Kidney tubule cell (primary cell): Measurements from ENCODE around the gene CDH4.

Experiments used
- DNase-seq: peaks from one replicate; pipeline ENCODE4 v3.0.0-alpha.2; 2018; ENCODE audit warnings: low spot score

The CDH4 gene

DNA sequence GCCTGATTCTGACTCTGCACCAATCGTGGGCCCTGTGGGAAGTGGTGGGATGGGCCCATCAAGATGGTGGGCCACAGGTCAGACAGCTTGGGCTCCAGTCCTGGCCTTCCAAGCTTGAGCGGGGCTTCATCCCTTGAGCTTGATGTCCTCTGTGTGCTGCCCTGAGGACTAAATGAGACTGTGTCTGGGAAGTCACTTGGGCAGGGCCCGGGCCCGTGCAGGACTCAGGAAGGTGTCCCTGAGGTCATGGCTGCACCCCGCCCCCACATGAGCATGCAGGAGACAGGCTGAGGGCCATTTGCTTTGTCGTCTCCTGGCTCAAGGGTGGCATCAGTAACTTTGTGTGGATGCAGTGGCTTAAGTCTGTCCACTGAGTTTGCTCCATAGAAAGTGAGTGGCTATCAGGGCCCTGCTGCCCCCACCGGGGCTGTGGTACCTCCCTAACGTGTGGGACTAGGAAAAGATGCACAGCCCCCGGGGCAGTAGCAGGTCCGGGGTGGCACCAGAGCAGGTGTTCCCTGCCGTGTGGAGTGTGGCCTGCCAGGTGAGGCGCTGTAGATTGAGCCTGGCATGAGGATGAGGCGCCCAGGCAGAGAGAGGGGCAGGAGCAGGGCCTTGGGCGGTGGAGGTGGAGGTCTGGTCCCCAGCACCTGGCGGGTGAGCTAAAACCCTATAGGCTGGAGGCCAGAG lies 515.0 kb downstream of the CDH4 start:
- no peak for DNase-seq

DNA sequence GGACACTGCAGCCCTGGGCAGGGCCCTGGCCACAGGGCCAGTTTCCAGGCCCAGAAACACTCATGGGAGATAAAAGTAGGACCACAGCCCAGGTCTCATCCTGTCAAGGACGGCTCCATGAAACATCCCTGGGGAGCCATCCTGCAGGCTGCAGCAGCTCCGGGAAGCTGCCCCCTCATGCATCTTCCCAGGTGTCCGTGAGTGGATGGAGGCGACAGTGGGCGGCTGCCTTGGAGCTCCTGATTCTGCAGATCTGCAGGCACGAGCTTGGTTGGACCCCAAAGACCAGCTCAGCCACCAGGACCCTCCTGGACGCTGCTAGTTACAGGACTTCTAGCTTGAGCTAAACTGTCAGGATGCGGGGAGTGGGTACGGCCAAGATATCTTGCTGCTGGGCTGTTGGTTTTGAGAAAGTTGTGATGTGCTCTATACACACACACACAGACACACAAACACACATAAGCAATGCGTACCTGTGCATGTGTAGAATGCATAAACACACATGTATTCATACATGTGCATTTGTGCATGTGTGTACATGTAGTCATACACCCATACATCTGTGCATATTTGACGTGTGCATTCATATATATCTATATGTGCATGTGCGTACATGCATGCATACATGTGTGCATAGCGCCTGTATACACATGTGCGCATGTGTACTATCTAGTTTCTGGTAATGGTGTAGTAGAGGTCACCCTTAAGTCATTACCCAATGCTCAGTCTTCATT lies 515.9 kb downstream of the CDH4 start:
- no peak for DNase-seq

DNA sequence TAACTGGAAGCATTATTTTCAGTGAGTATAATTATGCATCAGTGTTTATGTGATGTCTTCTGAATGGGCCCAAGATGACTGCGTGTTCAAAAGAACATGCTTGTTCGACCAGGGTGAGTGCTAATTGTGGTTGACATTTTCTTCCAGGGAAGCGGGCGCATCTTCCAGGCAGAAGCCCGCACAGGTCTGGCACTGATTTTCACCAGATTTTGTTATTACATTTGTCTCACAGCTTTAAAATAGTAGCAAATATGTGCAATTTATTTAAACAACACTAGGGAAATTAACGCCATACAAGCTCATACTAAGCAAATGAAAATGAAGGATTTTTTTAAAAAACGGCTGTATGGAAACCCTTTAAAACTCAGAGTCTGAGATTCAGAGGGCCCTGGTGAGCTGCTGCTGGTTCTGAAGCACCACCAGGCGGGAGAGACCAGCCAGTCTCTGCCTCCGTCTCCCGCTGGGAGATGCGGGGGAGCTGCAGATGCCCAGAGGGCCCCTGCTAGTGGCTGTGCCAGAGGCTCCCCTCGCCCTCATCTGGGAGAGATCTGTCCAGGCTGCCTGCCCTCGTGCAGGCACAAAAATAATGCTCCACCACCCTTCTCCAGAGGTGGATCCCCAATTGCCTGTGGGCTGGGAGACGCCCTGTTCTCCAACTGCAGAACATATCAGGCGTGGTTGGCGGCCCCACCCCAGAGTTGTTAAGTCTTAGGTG lies 516.7 kb downstream of the CDH4 start:
- no peak for DNase-seq

DNA sequence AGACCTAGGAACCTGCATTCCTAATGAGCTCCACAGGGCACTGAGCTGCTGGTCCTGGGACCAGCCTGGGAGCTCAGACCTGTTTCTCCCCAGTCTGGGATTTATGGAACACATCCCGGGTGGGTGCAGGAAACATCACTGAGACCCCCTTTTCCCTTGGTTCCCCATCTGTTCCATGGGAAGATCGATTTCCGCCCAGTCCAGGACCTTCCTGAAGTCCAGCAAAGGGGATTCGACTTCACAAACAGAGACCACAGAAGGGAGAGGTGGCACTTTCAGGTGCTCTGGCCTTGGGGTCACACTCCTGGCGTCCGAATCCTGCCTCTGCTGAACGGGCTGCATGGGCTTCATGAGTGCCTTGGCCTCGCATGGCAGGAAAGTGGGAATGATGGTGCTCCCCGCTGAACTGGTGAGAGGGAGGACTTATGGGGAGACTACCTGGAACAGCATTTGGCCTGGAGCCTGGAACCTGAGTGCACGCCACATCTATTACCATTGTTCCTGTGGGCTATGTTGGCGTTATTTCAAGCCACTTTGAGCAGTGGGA lies 517.3 kb downstream of the CDH4 start:
- no peak for DNase-seq

DNA sequence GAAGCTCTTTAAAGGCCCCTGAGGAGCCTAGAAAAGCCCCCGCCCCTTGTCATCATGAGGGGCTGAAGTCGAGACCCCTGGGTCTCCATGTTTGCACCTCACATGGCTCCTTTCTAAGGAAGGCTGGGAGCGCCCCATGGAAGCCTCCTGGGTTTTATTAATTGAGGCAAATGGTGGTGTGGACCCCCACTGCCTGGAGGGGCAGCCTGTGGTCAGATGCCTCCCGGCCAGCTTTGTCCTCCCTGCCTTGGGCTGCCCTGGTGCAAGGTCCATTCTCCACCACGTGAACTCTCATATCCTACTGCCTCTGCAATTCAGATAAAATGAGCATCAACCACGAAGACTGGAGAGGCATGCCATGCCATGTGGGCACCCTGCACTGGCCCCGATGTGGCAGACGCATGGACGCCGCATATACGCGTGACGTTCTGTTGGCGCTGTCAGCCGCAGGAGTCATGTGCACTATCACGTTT lies 518.1 kb downstream of the CDH4 start:
- DNase-seq, result no peak

DNA sequence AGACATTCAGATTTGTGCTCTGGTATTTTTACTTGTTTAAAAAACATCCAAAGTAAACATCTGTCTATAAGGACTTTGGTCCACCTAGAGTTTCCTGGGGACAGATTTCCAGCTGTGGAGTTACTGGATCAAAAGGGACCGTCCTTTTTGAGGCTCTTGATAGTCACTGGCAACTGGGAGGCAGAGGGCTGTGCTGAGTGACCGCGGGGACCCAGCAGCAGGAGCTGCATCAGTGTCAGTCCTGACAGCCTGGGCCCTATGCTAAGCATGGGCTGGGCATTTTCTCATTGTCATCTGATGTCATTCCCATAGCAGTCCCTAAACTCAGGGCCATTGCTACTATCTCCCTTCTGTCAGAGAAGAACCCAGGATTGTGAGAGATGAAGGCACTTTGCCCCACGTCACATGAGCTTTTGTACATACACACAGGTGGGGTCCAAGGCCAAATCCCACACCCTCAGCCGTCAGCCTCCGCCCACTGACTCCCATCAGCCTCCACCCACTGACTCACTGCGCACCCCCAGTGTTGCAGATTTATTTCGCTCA lies 519.8 kb downstream of the CDH4 start:
- no peak for DNase-seq

DNA sequence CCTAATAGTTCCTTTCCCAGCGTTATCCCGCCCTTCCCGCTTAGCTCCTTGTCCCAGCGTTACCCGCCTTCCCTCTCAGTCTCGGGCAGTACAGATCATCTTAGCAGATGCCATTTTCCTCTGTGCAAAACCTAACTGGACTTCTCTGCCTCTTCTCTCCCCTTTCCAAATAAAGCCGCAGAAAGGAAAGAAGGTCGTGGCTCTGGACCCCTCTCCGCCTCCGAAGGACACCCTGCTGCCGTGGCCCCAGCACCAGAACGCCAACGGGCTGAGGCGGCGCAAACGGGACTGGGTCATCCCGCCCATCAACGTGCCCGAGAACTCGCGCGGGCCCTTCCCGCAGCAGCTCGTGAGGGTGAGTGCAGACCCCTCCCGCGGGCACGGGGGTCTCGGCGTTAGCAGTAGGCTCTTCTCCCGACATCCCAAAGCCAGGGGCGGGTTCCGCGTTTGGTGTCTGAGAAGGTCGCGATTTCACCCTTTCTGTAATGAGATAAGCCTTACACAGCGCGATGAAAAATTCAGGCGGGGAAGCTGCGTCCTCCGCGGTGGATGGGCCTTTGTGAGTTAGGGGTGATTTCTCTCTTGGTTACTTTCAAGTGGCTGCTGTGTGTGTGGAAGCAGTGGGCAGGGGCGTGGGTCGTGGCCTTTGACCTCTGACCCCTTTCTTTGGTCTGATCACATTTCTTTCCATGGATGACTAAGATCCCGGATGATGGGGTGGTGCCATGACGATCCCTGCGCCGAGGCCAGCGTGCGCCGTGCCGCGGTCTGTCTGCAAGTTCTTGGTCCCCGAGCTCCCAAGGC lies 521.0 kb downstream of the CDH4 start:
- no peak for DNase-seq

DNA sequence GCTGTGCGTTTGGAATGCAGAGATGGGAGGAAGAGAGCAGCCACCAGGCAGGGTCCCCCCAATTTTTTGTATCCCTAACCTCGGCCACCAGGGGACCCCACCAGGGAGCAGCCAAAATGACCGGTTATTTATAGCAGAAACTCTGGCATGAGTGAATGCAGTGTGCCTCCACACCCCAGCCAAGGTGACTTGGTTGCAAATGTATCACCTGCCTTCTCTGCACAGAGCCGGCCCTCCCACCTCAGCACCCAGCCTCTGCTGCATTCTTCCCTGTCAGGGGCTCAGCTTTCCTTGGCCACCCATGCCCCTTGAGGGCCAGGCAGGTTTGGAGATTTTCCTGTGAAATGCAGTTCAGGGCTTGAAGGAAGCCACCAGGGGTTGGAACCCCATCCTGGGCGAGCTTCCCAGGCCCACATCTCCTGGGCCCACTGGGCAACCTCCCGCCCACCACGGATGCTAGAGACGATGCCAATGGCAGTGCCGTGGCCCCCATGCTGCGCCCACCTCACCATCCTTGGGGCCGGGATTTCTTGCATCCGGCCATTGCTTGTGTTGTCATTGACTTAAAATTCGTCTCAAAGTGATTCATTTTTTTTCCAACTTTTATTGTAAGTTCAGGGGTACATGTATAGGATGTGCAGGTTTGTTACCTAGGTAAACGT lies 522.0 kb downstream of the CDH4 start:
- DNase-seq, result no peak

DNA sequence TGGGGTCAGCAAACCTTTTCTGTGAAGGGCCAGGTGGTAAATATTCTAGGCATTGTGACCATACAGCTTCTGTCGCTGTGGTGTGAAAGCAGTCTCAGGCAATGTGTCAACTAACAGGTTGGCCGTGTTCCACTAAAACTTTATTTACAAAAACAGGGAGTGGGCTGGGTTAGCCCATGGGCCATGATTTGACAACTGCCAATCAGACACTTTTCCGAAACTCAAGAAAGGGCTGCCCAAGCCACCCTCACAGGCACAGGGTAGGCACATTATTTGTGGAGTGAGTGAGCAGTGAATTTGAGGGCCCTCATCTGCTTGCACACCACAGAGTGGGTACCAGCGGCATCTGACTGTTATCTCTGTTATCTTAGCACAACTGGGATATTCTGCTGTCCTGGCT lies 523.4 kb downstream of the CDH4 start:
- no peak for DNase-seq

DNA sequence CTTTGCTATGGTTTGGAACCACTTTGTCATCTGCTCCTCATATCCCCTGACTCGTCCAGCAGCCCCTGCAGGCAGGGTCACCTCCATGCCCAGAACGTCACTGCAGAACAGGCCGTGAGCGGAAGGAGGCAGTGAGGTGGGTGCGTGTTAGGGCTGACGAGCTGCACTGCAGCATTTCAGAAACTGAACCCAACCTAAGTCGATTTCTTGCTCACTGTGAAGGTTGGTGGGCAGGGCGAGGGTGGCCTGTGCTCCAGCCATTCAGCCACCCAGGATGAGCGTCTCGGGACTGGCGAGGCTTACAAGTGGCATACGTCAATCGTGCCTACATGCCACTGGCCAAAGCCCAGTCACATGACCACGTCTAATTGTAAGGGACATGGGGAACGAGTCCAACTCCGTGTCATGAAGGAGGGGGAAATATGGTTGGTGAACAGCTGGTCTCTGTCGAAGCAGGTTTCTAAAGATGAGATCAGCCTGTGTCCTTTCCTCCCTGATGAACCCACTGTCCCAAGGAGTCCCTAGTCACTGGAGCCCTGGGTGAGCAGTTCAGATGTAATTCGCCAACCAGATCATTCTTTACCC lies 524.5 kb downstream of the CDH4 start:
- no peak for DNase-seq

DNA sequence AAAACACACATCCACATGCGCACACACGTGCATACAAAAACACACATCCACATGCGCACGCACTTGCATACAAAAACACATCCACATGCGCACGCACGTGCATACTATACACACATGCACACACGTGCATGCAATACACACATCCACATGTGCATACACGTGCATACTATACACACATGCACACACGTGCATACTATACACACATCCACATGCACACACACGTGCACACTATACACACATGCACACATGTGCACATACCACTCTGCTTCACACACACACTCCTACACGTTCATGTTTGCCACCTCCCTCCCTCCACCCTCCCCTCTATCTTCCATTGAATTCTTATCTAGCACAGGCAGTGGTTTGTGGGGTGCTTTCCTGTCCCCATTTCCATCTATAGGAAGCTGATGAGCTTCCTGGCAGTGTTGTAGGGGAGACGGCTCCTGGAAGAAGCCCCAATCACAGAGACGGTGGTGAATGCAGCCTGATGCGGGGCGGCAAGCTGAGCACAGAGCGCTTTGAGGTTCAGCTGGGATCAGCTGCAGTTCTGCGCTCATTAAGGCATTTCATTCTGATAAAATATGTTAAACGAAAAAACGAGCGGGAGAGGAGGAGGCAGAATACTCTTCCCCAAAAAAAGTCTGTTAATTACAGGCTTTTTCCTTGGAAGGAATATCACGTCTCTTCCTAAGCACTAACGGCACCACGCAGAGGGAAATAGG lies 525.9 kb downstream of the CDH4 start:
- DNase-seq, result no peak

DNA sequence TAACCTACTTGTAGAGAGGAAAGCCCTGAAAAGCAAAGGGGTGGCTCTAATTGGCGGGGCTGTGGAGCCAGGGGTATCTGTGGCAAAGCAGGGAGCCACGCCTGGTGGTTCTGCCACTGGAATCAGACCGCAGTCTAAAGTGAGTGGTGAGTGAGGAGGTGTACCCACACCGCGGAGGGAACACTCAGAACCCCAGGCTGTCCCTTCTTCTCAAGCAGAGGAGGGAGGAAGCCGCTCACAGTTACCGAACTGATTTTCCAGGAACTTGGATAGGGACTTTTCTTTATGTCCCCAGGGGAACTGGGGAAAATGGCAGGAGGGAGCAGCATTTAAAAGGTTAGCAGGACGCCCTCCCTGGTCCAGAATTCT lies 526.4 kb downstream of the CDH4 start:
- DNase-seq, result no peak

DNA sequence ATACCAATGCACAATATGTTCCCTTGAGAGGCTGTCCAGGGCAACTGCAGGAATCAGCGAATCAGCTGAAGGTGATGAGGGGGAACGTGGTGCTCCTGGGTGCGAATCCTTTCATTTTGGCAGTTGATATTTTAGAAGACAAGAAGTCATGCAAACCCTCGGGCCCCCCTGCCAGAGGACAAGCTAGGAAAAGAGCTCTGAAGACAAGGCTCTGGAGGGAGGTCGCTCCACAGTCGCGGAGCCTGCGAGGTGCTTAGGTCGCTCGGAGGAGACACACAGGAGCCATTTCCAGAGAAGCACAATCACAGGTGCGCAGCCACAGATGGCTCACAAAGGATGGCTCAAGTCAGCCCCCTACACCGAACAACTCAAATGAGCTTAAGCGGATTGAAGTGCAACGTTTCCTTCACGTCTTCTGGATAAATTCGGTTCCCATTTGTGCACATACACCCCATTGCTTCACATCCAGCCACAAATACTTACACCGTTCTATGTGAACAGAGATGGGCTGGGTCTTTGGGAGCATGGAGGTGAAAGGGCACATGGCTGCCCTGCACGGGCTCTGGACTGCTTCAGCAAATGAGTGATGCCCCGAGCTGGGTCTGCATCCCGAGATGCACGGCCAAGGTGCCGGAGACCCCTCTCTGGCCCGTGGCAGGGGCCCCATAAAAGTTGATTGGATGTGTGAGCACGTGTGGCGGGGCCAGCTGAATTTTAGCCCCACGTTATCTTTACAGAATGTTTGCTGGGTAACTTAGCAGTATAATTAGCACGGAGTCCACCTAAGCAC lies 527.3 kb downstream of the CDH4 start:
- DNase-seq, result no peak

DNA sequence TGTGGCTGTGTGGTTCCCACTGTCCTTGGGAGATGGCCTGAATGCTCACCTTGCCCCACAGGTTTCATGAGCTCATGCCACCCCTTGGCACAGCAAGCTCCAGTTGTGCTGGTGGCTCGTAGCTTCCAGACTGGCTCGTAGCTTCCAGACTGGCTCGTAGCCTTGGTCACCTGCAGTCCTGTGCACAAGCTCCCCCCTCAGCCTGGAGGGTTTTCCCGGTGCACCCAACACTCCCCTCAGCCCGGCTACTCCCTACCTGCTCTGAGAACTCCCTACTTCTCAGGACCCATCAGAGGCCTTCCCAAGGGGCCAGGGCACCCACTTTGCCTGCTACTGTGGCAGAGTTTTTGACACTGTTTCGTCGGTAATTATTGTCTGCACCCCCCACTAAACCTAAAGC lies 528.0 kb downstream of the CDH4 start:
- no peak for DNase-seq

DNA sequence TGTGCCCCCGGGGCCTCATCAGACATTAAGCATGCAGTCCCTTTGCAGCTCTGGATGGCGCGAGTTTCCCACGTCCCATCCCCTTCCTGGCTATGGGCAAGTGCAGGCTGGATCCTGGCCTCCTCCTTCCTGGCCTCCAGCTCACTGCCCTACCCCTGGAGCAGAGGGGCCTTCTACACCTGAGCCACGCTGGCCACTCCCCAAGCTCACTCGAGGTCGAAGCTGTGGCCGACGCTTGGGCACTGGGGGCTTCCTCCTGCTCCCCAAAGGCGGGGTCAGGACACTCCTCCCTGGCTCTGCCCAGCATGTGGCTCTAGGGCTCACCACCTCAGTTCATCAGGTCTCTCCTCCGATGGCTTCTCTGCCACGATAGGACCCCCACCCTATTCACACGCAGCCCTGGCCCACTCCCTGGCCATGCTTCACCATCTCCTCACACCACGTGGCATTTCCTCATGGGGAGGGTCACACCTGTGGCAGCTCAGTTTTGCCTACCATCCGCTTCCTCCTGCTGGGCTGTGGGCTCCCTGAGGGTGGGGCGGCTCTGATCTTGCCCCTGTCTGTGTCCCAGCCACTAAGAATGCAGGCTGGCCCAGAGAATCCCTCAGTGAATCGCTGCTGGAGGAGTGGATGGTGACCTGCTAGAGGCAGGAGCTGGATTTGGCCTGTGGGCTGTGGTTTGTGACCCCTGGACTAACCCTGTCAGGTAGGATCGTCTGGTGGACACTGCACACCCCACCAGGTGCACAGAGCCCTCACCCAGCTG lies 532.9 kb downstream of the CDH4 start:
- no peak for DNase-seq

DNA sequence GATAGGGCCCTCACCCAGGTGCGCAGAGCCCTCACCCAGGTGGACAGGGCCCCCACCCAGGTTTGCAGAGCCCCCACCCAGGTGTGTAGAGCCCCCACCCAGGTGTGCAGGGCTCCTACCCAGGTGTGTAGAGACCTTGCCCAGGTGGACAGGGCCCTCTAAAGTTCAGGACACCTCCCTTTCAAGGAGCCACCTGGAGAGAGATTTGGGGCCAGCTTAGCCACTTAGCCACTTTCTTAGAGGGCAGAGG lies 533.4 kb downstream of the CDH4 start:
- no peak for DNase-seq

DNA sequence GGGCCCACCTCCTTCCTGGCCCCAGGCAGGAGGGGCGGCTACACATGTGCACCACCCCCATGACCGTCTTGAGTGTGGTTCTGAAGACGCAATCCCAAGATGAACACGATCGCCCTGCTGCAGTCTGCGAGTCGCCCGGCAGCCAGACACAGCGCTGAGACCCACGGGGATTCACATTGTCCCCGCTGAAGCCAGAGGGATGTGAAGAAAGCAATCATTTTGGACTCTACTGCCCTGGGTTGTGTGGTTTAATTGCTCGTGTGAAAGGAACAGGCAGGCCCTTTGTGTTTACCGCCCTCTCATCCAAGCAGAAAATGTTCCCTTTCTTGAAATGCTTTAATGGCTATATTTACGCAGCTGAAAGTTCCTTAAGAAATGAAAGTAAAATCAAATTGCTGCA lies 534.2 kb downstream of the CDH4 start:
- no peak for DNase-seq

DNA sequence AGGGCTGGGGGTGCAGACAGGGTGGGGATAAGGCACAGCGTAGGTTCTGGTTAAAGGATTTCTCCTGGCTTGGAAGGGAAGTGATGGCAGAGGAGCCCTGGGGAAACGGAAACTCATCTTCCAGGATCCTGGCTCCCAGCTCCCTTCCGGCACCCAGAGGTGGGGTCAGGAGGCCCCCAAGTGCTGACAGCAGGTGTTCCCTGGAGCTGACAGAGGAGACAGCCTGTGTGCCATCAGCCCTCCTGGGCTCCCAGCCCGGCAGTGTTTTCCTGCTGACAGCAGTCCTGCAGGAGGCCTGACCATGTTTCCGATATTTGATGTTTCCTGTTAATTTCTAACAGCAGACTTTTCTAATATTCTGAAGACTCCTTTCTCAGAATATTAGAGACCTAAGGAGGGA lies 536.3 kb downstream of the CDH4 start:
- DNase-seq, result no peak

DNA sequence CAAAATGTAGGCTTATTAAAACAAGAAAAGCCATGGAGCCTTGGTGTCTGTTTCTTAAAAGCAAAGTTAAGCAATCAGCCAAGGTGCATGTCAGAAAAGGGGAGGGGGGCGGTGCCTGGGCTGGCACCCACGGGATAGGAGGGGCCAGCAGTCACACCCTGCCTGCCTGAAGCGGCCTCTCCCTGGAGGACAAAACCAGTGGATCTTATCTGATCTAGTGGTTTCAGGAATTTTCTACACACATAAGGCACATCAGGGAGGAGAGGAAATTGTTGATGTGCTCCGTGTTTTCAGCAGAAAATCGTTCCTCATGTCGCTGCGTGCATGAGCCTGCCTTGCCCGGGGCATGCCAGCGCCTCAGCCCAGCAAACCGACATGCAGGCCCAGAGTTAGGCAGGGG lies 537.3 kb downstream of the CDH4 start:
- no peak for DNase-seq
